Progenitor cell of endocrine pancreas (in vitro differentiated cells): Measurements from ENCODE around the gene KRT37. TPM values are rescaled to one million over a fixed set of nuclear protein-coding genes. Genes with fewer than 3 reads are reported as not detected.
"Not testable (repeated sequence)": the region's sequence is repeated elsewhere in the genome, so short reads cannot be mapped to it uniquely, and the experiment has no call there.

ENCODE experiments used
- DNase-seq: peaks from one replicate; pipeline ENCODE4 v3.0.0; 2021; ENCODE audit warnings: low spot score; ENCODE audit not compliant: unreplicated experiment
- H3K27ac Mint-ChIP-seq: 2 replicates; pipeline ENCODE4 v1.8.0; 2021; ENCODE audit warnings: mild to moderate bottlenecking, moderate library complexity, mixed read lengths
- H3K27me3 Mint-ChIP-seq: 2 replicates; pipeline ENCODE4 v1.8.0; 2021; ENCODE audit warnings: mixed read lengths
- H3K36me3 Mint-ChIP-seq: 2 replicates; pipeline ENCODE4 v1.8.0; 2022; ENCODE audit warnings: mixed read lengths; ENCODE audit not compliant: insufficient read depth
- H3K4me1 Mint-ChIP-seq: 2 replicates; pipeline ENCODE4 v1.8.0; 2021; ENCODE audit warnings: low read depth, mixed read lengths
- H3K4me3 Mint-ChIP-seq: 2 replicates; pipeline ENCODE4 v1.8.0; 2021; ENCODE audit warnings: low read depth, mild to moderate bottlenecking, moderate library complexity, mixed read lengths
- H3K9me3 Mint-ChIP-seq: 2 replicates; pipeline ENCODE4 v1.8.0; 2021; ENCODE audit warnings: low read depth, mixed read lengths
- total RNA-seq: library from RNA; stranded (reverse); gene quantifications from 2 replicates; pipeline ENCODE4 v1.2.1, GENCODE V29; 2021
- TF ChIP-seq, protein P1 (sequence below): fragments of 200-600 bp; sonication (generic); IDR thresholded peaks from one replicate; pipeline ENCODE4 v1.5.0; 2021; ENCODE audit warnings: antibody characterized with exemption, mild to moderate bottlenecking; ENCODE audit not compliant: unreplicated experiment

KRT37 gene
- total RNA-seq, 1 donor from 2014 or later: not detected

DNA sequence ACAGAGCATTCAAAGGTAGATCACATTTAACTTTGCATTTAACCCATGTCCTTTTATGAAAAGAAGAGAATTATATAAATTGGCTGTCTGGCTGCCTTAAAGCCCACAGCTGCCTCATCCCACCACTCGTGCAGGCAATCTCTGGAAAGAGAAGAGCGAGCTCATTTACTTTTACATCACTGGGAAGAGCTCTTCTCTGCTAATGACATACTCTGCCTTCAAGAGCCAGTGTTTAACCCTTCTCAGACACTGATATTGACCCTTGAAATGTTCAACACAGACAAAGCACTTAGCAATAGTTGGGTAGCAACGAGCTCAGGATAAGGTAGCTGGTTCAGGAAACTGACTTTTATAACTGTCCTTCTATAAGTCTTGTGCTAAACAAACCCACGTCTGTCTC is 9.6 kb upstream of the KRT37 start:
- Mint-ChIP-seq H3K4me1 (no peaks in the 10 kb centered on the region), H3K4me3 (no peak overlapping the region), H3K36me3 (no peaks in the 10 kb centered on the region), H3K27me3 (peaks cover 46% of the 10 kb centered on the region), H3K27ac (no peak overlapping the region), H3K9me3 (no peaks in the 10 kb centered on the region)
- TF ChIP-seq, protein P1, sequence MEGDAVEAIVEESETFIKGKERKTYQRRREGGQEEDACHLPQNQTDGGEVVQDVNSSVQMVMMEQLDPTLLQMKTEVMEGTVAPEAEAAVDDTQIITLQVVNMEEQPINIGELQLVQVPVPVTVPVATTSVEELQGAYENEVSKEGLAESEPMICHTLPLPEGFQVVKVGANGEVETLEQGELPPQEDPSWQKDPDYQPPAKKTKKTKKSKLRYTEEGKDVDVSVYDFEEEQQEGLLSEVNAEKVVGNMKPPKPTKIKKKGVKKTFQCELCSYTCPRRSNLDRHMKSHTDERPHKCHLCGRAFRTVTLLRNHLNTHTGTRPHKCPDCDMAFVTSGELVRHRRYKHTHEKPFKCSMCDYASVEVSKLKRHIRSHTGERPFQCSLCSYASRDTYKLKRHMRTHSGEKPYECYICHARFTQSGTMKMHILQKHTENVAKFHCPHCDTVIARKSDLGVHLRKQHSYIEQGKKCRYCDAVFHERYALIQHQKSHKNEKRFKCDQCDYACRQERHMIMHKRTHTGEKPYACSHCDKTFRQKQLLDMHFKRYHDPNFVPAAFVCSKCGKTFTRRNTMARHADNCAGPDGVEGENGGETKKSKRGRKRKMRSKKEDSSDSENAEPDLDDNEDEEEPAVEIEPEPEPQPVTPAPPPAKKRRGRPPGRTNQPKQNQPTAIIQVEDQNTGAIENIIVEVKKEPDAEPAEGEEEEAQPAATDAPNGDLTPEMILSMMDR: no peak
- DNase-seq: no peak

DNA sequence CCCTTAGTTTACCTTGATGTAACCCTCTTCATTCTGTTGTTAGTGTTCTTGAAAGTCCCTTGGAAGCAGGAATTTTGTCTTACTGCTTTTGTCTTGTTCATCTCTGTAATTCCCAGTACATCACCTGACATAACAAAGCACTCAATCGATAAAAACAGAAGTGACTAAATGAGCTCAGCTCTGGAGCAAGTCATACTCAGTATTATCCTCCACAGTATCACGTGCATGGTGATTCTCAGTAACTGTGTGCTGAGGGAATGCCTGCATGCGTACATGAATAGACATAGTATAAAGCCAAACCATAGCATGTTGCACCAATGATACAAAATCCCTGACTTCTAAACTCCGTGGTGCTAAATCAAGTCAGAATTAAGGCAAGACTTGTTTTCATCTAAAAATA is 9.2 kb upstream of the KRT37 start:
- Mint-ChIP-seq H3K9me3 (no peaks in the 10 kb centered on the region), H3K36me3 (no peaks in the 10 kb centered on the region), H3K4me3 (no peak overlapping the region), H3K4me1 (no peaks in the 10 kb centered on the region), H3K27ac (no peak overlapping the region), H3K27me3 (peaks cover 50% of the 10 kb centered on the region)
- no peak for DNase-seq
- TF ChIP-seq, protein P1: no peak

DNA sequence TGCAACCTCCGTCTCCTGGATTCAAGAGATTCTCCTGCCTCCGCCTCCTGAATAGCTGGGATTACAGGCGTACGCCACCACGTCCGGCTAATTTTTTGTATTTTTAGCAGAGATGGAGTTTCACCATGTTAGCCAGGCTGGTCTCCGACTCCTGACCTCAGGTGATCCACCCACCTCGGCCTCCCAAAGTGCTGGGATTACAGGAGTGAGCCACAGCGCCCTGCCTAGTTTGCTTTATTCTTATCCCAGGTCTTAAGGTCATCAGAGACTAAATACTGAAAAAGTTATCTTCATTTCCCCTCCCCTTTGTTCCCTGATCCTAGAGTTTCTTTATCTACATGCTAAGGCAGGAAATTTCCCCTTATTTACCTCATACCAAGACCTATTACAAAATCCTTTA is 6.0 kb upstream of the KRT37 start:
- not testable (repeated sequence) for H3K36me3 Mint-ChIP-seq, DNase-seq, H3K4me3 Mint-ChIP-seq, H3K9me3 Mint-ChIP-seq, H3K27ac Mint-ChIP-seq, H3K4me1 Mint-ChIP-seq
- peaks cover 38% of the 10 kb centered on the region for H3K27me3 Mint-ChIP-seq

DNA sequence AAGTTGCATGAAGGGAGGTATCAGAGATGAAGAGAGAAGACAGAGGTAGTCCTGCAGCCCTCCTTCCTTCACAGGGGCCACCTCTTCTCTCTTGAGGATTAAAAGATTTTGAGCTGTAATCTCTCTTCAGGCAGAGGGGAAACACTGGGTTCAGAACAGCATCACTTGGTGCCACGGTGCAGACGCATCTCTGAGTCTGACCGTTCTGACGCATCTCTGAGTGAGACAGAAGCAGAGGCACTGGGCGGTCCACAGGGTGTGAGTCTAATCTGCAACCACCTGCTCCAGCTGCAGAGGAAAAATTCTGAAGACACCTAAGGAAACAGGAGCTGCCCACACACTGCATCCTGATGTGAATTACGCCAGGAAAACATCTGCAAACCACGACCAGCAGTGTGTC is 5.3 kb upstream of the KRT37 start:
- Mint-ChIP-seq H3K27me3 (peaks cover 41% of the 10 kb centered on the region), H3K27ac (no peak overlapping the region), H3K9me3 (no peaks in the 10 kb centered on the region), H3K4me3 (no peak overlapping the region), H3K36me3 (no peaks in the 10 kb centered on the region), H3K4me1 (no peaks in the 10 kb centered on the region)
- DNase-seq: no peak
- TF ChIP-seq, protein P1: no peak

DNA sequence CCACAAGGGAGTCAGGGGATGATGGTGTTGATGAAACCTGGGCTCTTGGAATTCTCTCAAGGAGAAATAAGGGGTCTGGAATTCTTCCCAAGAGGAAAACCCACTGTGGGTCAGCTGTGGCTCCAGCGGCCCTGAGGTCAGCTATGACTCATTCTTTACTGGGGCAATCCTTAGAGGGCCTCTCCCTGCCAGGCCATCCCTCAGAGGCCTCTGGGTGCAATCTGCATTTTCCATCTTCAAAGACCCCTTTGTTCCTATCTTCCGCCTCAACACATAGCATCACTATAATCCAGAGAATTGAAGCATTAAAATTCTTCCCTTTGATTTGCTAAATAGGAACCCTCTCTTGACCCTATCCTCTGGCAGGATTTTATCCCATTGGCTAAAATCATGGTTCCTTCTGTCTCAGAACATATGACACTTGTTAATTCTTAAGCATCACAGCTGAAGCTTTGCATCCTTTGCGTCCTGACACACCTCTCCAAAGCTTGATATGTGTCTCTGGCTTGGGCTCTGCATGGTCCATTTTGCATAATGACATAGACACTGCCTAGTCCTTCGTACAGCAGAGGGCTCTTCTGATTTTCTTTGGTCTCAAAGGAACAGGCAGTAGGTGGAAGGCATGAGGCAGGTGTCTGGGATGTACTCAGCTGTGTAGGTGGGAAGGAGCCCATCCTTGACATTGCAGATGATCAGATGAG is 4.4 kb upstream of the KRT37 start:
- DNase-seq: no peak
- Mint-ChIP-seq H3K4me3 (no peak overlapping the region), H3K9me3 (no peaks in the 10 kb centered on the region)

GRCh38 chr17:41422586-41422985 is 1.8 kb downstream of the KRT37 start:
- not testable (repeated sequence) for H3K36me3 Mint-ChIP-seq, H3K4me3 Mint-ChIP-seq, H3K27ac Mint-ChIP-seq, H3K4me1 Mint-ChIP-seq, H3K9me3 Mint-ChIP-seq, DNase-seq
- peaks cover 18% of the 10 kb centered on the region for H3K27me3 Mint-ChIP-seq

More for the DNA sequence above, 4.4 kb upstream of the KRT37 start:
- TF ChIP-seq, protein P1: no peak
- H3K27ac Mint-ChIP-seq: no peak overlapping the region
- no peaks in the 10 kb centered on the region for H3K4me1 Mint-ChIP-seq
- peaks cover 37% of the 10 kb centered on the region for H3K27me3 Mint-ChIP-seq
- no peaks in the 10 kb centered on the region for H3K36me3 Mint-ChIP-seq
